ENCODE measurements around the gene DUSP22.

DUSP22 gene

DNA sequence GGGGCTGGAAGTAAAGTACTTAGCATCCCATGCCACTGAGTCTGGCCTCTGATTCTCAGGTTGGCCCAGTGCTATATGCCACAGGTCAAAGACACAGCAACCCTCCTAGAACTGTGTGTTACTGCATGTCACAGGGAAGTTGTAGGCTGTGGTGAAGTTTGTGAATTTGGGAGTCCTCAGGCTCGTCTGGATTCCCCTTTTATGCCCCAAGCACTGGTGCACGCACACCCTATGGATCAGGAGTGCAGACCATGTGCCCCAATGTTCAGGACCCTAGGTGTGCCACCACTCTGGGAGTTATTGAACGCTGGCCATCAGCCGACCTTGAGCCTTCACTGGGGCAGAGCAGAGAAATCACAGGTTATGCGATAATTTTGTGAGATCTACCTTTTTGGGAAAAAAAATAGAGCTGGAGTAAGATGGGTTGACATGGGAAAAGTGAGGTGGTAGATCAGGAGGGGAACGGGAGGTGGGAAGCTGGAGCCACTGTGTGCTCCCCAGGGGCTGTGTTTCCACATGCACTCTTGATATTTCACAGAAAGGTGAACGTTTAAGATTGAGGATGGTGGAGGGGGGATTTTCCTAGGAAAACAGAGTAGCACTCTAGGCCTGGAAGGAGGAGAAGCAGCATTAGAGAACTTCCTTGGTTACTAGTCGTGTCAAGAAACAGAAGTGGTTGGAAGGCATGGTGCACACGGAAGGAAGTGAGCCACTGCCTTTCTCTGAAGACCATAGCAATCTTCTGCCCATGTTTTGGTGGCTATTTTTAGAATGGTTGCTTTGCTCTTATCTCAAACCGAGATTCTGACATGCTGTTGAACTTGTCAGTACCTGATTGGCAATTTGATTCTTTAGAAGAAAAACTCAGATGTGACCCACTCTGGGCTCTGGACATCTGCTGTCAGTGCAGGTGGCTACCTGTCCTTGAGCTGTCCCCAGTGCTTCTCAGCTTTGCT is 44.1 kb downstream of the DUSP22 start:
- FAIRE-seq (peak; percentile 94), DNase-seq (ENCODE audit: insufficient read length, low spot score) (no peak)

- no peak for DNase-seq (ENCODE audit: insufficient read length, low spot score)
- FAIRE-seq, result peak; percentile 73
Measured at GRCh38 chr6:337805-338368, 45.6 kb downstream of the DUSP22 start.

GRCh38 chr6:338815-339262 is 46.6 kb downstream of the DUSP22 start:
- no peak for DNase-seq (ENCODE audit: insufficient read length, low spot score)
- peak; percentile 89 for FAIRE-seq

GRCh38 chr6:339480-339879 is 47.2 kb downstream of the DUSP22 start:
- DNase-seq (ENCODE audit: insufficient read length, low spot score) (no peak), FAIRE-seq (peak; percentile 40)

GRCh38 chr6:340186-340955 is 48.1 kb downstream of the DUSP22 start:
- FAIRE-seq, result peak; percentile 31
- no peak for DNase-seq (ENCODE audit: insufficient read length, low spot score)

GRCh38 chr6:340991-341827 is 48.9 kb downstream of the DUSP22 start:
- peak; percentile 92 for FAIRE-seq
- no peak for DNase-seq (ENCODE audit: insufficient read length, low spot score)

- FAIRE-seq, result peak; percentile 88
Measured at GRCh38 chr6:341914-342831, 49.9 kb downstream of the DUSP22 start.

GRCh38 chr6:342832-343179 is 50.5 kb downstream of the DUSP22 start:
- FAIRE-seq (no peak), DNase-seq (ENCODE audit: insufficient read length, low spot score) (no peak)

More at GRCh38 chr6:341914-342831, 49.9 kb downstream of the DUSP22 start:
- DNase-seq (ENCODE audit: insufficient read length, low spot score), result no peak

- FAIRE-seq (no peak), DNase-seq (ENCODE audit: insufficient read length, low spot score) (no peak)
Measured at GRCh38 chr6:343226-343935, 51.1 kb downstream of the DUSP22 start.

DNA sequence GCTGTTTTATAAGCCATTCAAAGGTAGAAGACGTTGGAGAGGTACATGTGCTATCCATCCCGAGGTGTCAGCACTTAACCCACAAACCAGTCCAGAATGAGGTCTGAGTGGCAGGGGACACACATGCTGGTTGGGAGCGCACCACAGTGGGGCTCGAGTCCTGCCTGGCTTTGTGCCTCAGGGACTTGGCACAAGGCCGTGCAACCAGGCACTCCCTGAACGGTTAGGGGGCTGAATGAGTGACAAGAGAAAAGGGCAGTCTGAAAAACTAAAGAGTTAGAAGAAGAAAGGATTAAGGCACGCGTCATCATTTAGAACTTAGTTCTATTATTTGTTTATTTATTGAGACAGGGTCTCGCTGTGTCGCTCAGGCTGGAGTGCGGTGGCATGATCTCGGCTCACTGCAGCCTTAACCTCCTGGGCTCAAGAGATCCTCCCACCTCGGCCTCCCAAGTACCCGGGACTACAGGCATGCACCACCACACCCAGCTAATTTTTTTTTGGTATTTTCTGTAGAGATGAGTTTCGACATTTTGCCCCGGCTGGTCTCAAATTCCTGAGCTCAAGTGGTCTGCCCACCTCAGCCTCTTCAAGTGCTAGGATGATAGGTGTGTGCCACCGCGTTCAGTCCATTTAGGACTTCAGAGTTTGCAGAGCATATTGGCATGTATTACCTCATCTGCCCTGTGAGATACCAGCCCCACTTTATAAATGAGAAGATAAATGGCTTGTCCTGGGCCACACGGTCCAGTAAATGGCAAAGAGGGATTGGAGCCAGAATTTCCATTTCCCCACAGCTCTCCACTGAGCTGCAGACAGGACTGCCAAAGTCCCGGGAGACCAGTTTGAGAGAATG is 51.9 kb downstream of the DUSP22 start:
- DNase-seq (ENCODE audit: insufficient read length, low spot score), result no peak
- FAIRE-seq, result no peak

DNA sequence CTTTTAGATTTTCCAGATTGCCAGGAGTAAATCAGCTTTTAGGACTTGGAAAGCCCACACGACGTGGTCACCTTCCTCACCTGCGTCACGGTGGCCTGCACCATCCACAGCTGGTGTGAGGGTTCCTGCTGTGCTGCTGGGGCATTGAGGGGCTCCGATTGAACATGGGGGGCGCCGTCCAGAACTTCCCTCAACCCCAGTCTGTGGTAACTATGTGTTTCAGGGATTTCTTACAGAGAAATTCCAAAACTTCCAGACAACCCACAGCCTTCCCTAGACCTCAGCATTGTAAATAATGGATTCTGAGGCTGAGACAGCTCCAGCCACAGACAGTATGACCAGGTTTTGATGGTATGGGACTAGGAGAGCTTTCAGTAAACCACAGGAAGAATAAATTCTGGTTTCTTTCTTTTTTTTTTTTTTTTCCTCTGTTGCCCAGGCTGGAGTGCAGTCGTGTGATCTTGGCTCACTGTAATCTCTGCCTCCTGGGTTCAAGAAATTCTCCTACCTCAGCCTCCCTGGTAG is 52.6 kb downstream of the DUSP22 start:
- FAIRE-seq, result no peak
- no peak for DNase-seq (ENCODE audit: insufficient read length, low spot score)

GRCh38 chr6:345747-346385 is 53.6 kb downstream of the DUSP22 start:
- DNase-seq (ENCODE audit: insufficient read length, low spot score) (no peak), FAIRE-seq (peak; percentile 39)

- FAIRE-seq (no peak), DNase-seq (ENCODE audit: insufficient read length, low spot score) (no peak)
Measured at GRCh38 chr6:346386-347030, 54.2 kb downstream of the DUSP22 start.

GRCh38 chr6:347232-347631 is 54.9 kb downstream of the DUSP22 start:
- FAIRE-seq (peak; percentile 97), DNase-seq (ENCODE audit: insufficient read length, low spot score) (no peak)

- FAIRE-seq, result no peak
- DNase-seq (ENCODE audit: insufficient read length, low spot score), result no peak
Measured at GRCh38 chr6:347951-348859, 55.9 kb downstream of the DUSP22 start.

Measured in GM19239 (cell line).